Inflammatory macrophage treated with lipopolysaccharide for 4 hours (primary cell): ENCODE measurements around the gene STK40.

Experiments used
- DNase-seq: peaks from one replicate; pipeline ENCODE4 v3.0.0-alpha.2; 2020

Gene STK40

GRCh38 chr1:36397378-36398230 lies 11.9 kb upstream of the STK40 start, which contains the start of gene LSM10:
LSM10 (minus strand) TSS chr1:36397908; CDS start chr1:36394129, 3,779 bp downstream.
- peak; percentile 96 for DNase-seq

DNA sequence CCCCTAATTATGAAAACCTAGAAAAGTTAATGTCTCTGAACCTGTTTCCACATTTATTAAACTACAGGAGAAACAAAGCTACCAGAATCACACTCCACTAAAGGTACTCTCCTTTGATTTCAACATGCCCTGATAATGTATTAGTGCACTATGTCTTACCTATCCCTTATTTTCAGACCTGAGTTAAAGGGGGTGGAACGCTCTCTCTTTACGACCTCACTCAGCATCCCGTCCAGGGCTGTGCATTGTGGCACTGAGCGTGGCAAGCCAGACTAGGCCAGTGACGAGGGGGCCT lies 11.3 kb upstream of the STK40 start:
- no peak for DNase-seq

GRCh38 chr1:36396359-36396758 lies 10.6 kb upstream of the STK40 start:
- DNase-seq: no peak

- DNase-seq: no peak
Observed at GRCh38 chr1:36393686-36394085, 8.0 kb upstream of the STK40 start.

DNA sequence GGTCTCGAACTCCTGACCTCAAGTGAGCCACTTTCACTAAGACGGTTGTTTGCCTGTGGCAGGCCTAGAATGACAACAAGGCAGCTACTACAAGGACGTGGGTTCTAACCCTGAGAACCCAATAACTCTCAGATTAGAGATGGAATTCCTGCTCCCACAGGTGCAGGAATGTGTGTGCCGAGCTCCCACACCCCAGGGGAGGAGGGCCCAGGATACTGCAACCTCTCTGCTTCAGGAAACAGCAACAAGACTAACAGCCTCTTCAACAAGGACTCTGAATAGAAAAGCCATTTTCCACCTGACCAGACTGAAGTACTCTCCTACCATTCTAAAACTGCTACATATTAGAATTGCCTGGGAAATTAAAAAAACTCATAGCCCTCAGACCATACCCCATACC lies 7.1 kb upstream of the STK40 start:
- DNase-seq: no peak

GRCh38 chr1:36391271-36391670 lies 5.5 kb upstream of the STK40 start:
- no peak for DNase-seq

DNA sequence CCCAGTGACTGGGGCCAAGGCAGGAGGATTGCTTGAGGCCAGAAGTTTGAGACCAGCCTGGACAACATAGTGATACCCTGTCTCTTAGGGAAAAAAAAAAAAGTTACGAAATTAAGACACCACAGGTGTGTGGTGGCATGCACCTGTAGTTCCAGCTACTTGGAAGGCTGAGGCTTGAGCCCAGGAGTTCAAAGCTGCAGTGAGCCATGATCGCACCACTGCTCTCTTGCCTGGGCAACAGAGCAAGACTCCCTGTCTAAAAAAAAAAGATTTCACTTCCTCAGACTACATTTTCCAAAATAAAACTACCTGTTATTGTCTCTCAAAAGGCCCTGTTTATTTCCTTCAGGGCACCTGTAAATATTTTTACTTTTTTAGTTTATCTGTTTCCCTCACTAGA lies 4.7 kb upstream of the STK40 start:
- DNase-seq: no peak

GRCh38 chr1:36389999-36390398 lies 4.3 kb upstream of the STK40 start:
- DNase-seq: peak; percentile 78

GRCh38 chr1:36389261-36389660 lies 3.5 kb upstream of the STK40 start:
- no peak for DNase-seq

DNA sequence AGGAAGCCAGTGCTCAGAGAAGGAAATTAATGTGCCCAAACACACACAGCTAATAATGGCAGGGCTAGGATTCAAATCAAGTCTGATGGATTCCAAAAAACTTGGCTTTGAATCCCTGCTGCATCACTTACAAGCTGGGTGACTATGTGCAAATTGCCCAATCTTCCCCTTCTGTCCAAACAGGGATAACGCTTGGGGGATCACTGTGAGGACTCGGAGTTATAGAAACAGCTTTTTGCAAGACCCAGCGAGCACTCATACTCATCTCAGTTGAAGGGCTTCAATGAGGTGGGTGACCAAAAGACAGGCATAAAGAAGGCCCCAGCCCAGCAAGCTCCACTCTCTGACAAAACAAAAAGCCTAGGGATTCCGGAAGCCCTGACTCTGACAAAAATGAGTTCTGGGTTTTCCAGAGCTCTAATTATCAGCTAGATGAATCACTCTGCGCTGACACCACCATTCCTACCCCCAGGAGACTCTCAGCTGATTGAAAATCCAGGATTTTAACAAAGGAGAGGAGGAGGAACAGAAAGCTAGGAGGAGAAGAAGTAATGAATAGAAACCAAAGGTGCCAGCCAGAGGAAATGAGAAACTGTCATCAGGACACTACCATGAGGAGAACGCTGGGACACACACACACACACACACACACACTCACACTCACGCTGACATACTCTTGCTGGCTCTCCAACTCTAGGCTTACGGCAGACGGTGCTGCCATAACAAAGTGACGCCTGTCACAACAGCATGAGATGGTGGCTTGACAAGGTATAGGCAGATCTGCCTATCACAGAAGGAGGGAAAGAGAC lies 1.6 kb upstream of the STK40 start:
- DNase-seq: peak; percentile 95

GRCh38 chr1:36386265-36387140 lies 779 bp upstream of the STK40 start:
- peak; percentile 100 for DNase-seq

- DNase-seq: peak; percentile 32
Observed at GRCh38 chr1:36384542-36385409, 948 bp downstream of the STK40 start.

DNA sequence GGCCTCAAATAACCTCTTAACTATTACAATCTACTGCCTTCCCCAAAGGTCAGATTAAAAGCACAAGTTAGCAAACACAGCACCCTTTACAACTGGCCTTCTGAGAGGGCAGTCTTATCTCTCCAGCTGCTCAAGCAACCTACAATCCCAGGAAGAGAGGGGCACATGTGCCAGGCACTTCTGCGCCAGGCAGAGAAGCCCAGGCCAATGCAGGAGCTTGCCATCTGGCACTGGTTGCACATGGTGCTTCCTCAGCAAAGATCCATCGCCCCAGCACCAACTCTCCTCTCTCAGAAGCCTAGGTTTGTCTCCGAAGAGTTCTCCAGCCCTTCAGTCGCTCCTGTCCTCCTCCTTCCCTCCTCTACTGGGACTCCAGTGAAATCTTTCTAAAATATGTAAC lies 2.5 kb downstream of the STK40 start:
- no peak for DNase-seq

DNA sequence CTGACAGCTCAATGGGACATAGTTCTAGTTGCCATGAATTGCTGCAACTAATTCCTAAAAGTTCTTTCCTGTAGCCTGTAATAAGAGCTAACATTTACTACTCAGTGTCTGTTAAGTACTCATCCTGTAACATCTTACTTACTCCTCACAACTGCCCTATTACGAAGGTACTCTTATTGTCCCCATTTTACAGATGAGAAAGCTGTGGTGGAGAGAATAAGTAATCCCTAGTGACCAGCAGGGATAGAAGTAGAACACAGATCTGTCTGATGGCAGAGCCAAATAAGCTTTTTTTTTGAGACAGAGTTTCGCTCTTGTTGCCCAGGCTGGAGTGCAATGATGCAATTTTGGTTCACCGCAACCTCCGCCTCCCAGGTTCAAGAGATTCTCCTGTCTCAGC lies 3.1 kb downstream of the STK40 start:
- no peak for DNase-seq

- DNase-seq: no peak
Observed at GRCh38 chr1:36382231-36382630, 3.5 kb downstream of the STK40 start.

DNA sequence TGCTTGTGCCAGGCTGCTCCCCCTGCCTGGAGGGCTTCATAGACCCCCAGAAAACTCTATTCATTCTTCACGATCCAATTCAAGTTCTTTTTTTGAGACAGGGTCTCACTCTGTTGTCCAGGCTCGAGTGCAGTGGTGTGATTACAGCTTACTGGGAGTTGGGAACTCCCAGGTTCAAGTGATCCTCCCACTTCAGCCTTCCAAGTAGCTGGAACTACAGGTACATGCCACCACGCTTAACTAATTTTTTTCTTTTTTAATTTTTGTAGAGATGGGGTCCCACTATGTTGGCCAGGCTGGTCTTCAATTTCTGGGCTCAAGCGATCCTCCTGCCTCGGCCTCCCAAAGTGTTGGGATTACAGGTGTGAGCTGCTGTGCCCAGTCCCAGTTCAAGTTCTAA lies 4.3 kb downstream of the STK40 start:
- no peak for DNase-seq

- DNase-seq: no peak
Observed at GRCh38 chr1:36380782-36381181, 4.9 kb downstream of the STK40 start.

DNA sequence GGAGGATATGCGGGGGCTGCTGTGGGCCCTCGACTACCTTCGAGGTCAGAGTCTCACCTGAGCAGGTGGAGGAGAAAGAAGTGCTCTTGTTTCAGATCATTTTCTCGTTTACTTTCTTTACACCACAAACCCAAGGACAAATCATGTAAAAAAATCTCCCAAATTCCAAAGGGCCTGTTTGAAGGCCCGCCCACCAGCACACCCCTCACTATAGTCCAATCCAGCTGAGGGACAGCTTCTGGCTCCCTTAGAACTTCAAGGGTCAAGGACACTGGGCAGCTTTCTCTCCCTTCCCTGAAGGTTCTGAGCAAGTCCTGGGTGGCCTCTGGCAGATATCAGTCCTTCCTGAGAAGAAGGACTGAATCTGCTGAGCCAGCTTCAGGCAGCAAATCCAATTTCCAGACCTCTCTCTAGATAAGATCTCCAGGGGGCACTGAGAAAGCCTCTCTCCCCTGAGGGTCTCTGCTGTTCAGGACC lies 5.5 kb downstream of the STK40 start:
- no peak for DNase-seq

- DNase-seq: no peak
Observed at GRCh38 chr1:36377791-36378492, 7.8 kb downstream of the STK40 start.

GRCh38 chr1:36372617-36373016 lies 13.1 kb downstream of the STK40 start:
- DNase-seq: no peak
